B cell (primary cell): ENCODE measurements around the gene RTN4. TPM values are rescaled to one million over a fixed set of nuclear protein-coding genes. Genes with fewer than 3 reads are reported as not detected.

Source experiments
- ATAC-seq: fragments of 200-7000 bp; cut with Tn5 transposase; one replicate; pipeline ENCODE4 v1.10.0; 2021; ENCODE audit warnings: low read depth, mild to moderate bottlenecking, moderate number of reproducible peaks, moderate library complexity
- CTCF ChIA-PET: fragments of 350-600 bp; sonication (Branson Sonifier 250); formaldehyde crosslinking; loops from one replicate; lab custom pipeline; 2021; ENCODE audit warnings: antibody characterized with exemption, inconsistent platforms; lab: Charles Lee
- POLR2A ChIA-PET: fragments of 350-600 bp; sonication (Branson Sonifier 250); formaldehyde crosslinking; loops from one replicate; lab custom pipeline; 2021; ENCODE audit warnings: antibody characterized with exemption; lab: Charles Lee
- DNase-seq: peaks from one replicate; pipeline ENCODE4 v3.0.0; 2013
- H2AFZ ChIP-seq: 2 replicates; pipeline ENCODE4 v1.6.1; 2012; ENCODE audit warnings: mild to moderate bottlenecking, low read depth, low read length; ENCODE audit not compliant: insufficient read depth, poor library complexity, severe bottlenecking
- H3K27ac ChIP-seq, 2 donors: 1 replicate in 1 of 2; 2 replicates in 1 of 2; pipeline ENCODE4 v1.5.1; 2012 to 2013; ENCODE audit warnings: low read length in 2 of 2, mild to moderate bottlenecking in 2 of 2, moderate library complexity in 1 of 2
- H3K27me3 ChIP-seq, 4 experiments: fragments of 200-600 bp in 1 of 4; sonication (generic) in 1 of 4; replicated peaks in 1 of 4; 1 replicate in 2 of 4; 2 replicates in 2 of 4; pipeline versions ENCODE4 v1.6.1 to v1.7.0; 2013 to 2016; ENCODE audit warnings: low read length in 3 of 4, mild to moderate bottlenecking in 2 of 4, mixed read lengths in 1 of 4, moderate library complexity in 1 of 4; ENCODE audit not compliant: insufficient read depth in 4 of 4, control insufficient read depth in 3 of 4; ENCODE audit errors: control extremely low read depth in 1 of 4
- H3K36me3 ChIP-seq, 2 experiments: replicated peaks in 1 of 2; 1 replicate in 1 of 2; 2 replicates in 1 of 2; pipeline versions ENCODE4 v1.6.1 to v1.7.1; 2013; ENCODE audit warnings: low read length in 1 of 2; ENCODE audit not compliant: insufficient read depth in 2 of 2, control insufficient read depth in 1 of 2; ENCODE audit errors: control extremely low read depth in 1 of 2, extremely low read depth in 1 of 2
- H3K4me1 ChIP-seq, 2 donors: fragments of 200-600 bp in 1 of 2; sonication (generic) in 1 of 2; 1 replicate in 1 of 2; 2 replicates in 1 of 2; pipeline versions ENCODE4 v1.5.1 to v1.6.1; 2013 to 2017; ENCODE audit warnings: low read length in 2 of 2; ENCODE audit not compliant: control insufficient read depth in 2 of 2, insufficient read depth in 2 of 2
- H3K4me2 ChIP-seq: replicated peaks from 2 replicates; pipeline ENCODE3; 2012; ENCODE audit warnings: mild to moderate bottlenecking, low read depth, low read length; ENCODE audit not compliant: poor library complexity, severe bottlenecking
- H3K4me3 ChIP-seq, 5 experiments: fragments of 200-600 bp in 1 of 5; sonication (generic) in 1 of 5; 1 replicate in 3 of 5; 2 replicates in 2 of 5; pipeline versions ENCODE4 v1.5.1 to v1.7.0; 2011 to 2016; ENCODE audit warnings: low read length in 4 of 5, mild to moderate bottlenecking in 4 of 5, low read depth in 2 of 5, control low read depth in 1 of 5, moderate library complexity in 1 of 5; ENCODE audit not compliant: insufficient read depth in 1 of 5; ENCODE audit errors: control extremely low read depth in 1 of 5, extremely low read depth in 1 of 5
- H3K79me2 ChIP-seq: fragments of 200-600 bp; sonication (generic); one replicate; pipeline ENCODE4 v1.6.0; 2016; ENCODE audit warnings: low read length; ENCODE audit not compliant: control insufficient read depth, insufficient read depth
- H3K9ac ChIP-seq: fragments of 200-600 bp; sonication (generic); 2 replicates; pipeline ENCODE4 v1.6.1; 2017; ENCODE audit warnings: mild to moderate bottlenecking, low read length, moderate library complexity
- H3K9me3 ChIP-seq, 3 donors: one replicate each; pipeline versions ENCODE4 v1.6.1 to v1.7.1; 2013; ENCODE audit warnings: low read length in 2 of 3; ENCODE audit not compliant: control insufficient read depth in 2 of 3, insufficient read depth in 1 of 3; ENCODE audit errors: control extremely low read depth in 1 of 3
- H4K20me1 ChIP-seq: 2 replicates; pipeline ENCODE4 v1.6.0; 2012; ENCODE audit warnings: mild to moderate bottlenecking, low read length; ENCODE audit not compliant: insufficient read depth, control insufficient read depth, poor library complexity, severe bottlenecking
- H3K27ac Mint-ChIP-seq: one replicate; pipeline ENCODE4 v1.8.0; 2021; ENCODE audit warnings: mixed read lengths
- H3K27me3 Mint-ChIP-seq: one replicate; pipeline ENCODE4 v1.8.0; 2021; ENCODE audit warnings: mixed read lengths
- H3K4me1 Mint-ChIP-seq: one replicate; pipeline ENCODE4 v1.8.0; 2021; ENCODE audit warnings: mixed read lengths
- H3K4me3 Mint-ChIP-seq: one replicate; pipeline ENCODE4 v1.8.0; 2021; ENCODE audit warnings: mixed read lengths
- H3K9me3 Mint-ChIP-seq: one replicate; pipeline ENCODE4 v1.8.0; 2022; ENCODE audit warnings: mixed read lengths; ENCODE audit not compliant: insufficient read depth
- EZH2 ChIP-seq: IDR thresholded peaks from 2 replicates; pipeline ENCODE4 v1.6.1; 2012; ENCODE audit warnings: borderline replicate concordance, low read depth, mild to moderate bottlenecking, moderate library complexity, low read length; ENCODE audit not compliant: insufficient read depth, poor library complexity, severe bottlenecking
- WGBS: methylation state at CpG from one replicate; pipeline ENCODE4 v1.1.5; 2013; ENCODE audit warnings: missing lambda C conversion rate; ENCODE audit not compliant: insufficient coverage; 5-methylcytosine and 5-hydroxymethylcytosine counted together
- intact Hi-C: fragments of 100-400 bp; cut with micrococcal nuclease; formaldehyde crosslinking; loops from one replicate; pipeline ENCODE4 v1.10.0; 2022
- polyA plus RNA-seq: library from polyadenylated mRNA; depleted of rRNA; stranded (reverse); fragments of >200 nt; gene quantifications from 2 replicates; pipeline ENCODE4 v1.2.3, GENCODE V29; 2012
- total RNA-seq, 2 donors: library from RNA; stranded (reverse); fragments of 120-200 nt in 1 of 2; gene quantifications; 1 replicate in 1 of 2; 2 replicates in 1 of 2; pipeline versions ENCODE4 v1.2.3 to v1.2.4, GENCODE V29; 2013 to 2022
- TF ChIP-seq, protein P1 (sequence below): fragments of 200-600 bp; IDR thresholded peaks from one replicate; pipeline ENCODE4 v1.8.0; 2022; ENCODE audit warnings: antibody characterized with exemption, mild to moderate bottlenecking

The RTN4 gene
- total and polyA plus RNA-seq, 2 donors (not counting 1 experiment from before 2014, with no cell fraction given) = 30.8 to 65.9 TPM

DNA sequence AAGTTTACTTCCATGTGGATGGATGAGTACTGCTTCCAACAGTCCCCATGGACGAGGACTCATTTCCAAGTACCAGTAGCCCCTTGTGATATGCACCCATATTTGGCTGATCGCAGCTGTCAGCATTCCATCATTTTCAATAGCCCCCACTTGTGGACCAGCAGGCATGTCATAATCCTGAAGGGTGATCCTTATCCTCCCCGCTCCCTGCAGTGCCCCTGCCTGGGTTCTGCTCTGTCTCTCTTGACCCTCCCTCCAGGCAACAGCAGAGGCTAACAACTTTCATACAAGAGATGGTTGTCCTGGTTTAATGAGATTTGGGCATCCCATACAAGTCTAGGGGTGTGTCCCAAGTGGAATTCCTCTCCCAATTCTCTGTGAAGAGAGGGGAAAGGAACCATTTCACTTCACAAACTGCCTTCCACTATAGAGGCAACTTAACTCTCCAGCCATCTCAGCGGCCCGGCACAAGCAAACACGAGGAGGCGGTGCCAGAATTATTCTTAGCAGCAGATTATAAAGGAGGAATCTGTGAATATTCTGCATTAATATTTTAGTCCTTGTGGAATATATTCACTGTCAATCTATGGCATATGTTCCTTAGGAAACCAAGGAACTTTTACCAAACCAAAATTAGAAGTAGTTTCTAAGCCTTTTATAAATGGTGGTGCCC is 110.7 kb downstream of the RTN4 start:
- Mint-ChIP-seq H3K27me3 (no peaks in the 10 kb centered on the region), H3K27ac (no peak overlapping the region), H3K4me3 (no peak overlapping the region), H3K4me1 (no peaks in the 10 kb centered on the region), H3K9me3 (peaks cover 3% of the 10 kb centered on the region)
- Histone ChIP-seq H3K4me1 (no peaks in the 10 kb centered on the region), H2AFZ (no peak overlapping the region), H3K27me3 (no peaks in the 10 kb centered on the region), H3K4me2 (no peak overlapping the region), H3K27ac (no peak overlapping the region), H3K9ac (no peak overlapping the region), H3K36me3 (no peaks in the 10 kb centered on the region), H3K9me3 (peaks cover 3 to 12% (median 3%) of the 10 kb centered on the region in 3 donors), H4K20me1 (no peaks in the 10 kb centered on the region), H3K79me2 (no peaks in the 10 kb centered on the region), H3K4me3 (no peak overlapping the region)
- DNase-seq (no peak), ATAC-seq (no peak)
- intact Hi-C loops = no loop called here
- WGBS = 100% methylated on average over 3 of the region's 7 CpGs
- POLR2A ChIA-PET = no interaction called here
- CTCF ChIA-PET = no interaction called here
- no peak for TF ChIP-seq EZH2
- TF ChIP-seq, protein P1, sequence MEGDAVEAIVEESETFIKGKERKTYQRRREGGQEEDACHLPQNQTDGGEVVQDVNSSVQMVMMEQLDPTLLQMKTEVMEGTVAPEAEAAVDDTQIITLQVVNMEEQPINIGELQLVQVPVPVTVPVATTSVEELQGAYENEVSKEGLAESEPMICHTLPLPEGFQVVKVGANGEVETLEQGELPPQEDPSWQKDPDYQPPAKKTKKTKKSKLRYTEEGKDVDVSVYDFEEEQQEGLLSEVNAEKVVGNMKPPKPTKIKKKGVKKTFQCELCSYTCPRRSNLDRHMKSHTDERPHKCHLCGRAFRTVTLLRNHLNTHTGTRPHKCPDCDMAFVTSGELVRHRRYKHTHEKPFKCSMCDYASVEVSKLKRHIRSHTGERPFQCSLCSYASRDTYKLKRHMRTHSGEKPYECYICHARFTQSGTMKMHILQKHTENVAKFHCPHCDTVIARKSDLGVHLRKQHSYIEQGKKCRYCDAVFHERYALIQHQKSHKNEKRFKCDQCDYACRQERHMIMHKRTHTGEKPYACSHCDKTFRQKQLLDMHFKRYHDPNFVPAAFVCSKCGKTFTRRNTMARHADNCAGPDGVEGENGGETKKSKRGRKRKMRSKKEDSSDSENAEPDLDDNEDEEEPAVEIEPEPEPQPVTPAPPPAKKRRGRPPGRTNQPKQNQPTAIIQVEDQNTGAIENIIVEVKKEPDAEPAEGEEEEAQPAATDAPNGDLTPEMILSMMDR = no peak

DNA sequence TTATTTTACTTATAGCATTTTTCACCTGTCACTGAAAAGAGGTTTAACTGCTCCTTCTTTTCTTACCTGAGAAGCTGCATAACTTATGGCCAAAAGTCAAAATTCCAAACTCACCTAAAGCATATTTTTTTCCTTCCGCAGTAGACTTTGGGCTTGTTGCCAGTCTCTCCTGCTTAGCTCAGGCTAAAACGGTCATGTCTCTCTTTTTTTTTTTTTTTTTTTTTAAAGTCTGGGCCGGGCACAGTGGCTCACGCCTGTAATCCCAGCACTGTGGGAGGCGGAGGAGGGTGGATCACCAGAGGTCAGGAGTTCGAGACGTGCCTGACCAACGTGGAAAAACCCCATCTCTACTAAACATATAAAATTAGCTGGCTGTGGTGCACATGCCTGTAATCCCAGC is 113.5 kb downstream of the RTN4 start:
- no peaks in the 10 kb centered on the region for H3K79me2 ChIP-seq
- H3K27me3 Mint-ChIP-seq = no peaks in the 10 kb centered on the region
- no peaks in the 10 kb centered on the region for H3K27me3 ChIP-seq
- no peak overlapping the region for H3K4me3 ChIP-seq
- ChIA-PET POLR2A (no interaction called here), CTCF (no interaction called here)
- TF ChIP-seq EZH2 = no peak
- TF ChIP-seq, protein P1 = no peak
- H3K4me1 Mint-ChIP-seq = no peaks in the 10 kb centered on the region
- H4K20me1 ChIP-seq = no peaks in the 10 kb centered on the region
- H3K36me3 ChIP-seq = no peaks in the 10 kb centered on the region
- ATAC-seq = no peak
- H3K4me2 ChIP-seq = no peak overlapping the region
- H3K27ac Mint-ChIP-seq = no peak overlapping the region
- DNase-seq = no peak
- no peak overlapping the region for H3K9ac ChIP-seq
- peaks cover 3 to 12% (median 3%) of the 10 kb centered on the region in 3 donors for H3K9me3 ChIP-seq
- no peak overlapping the region for H2AFZ ChIP-seq
- H3K27ac ChIP-seq = no peak overlapping the region
- intact Hi-C loops = no loop called here
- H3K4me1 ChIP-seq = no peaks in the 10 kb centered on the region
- H3K4me3 Mint-ChIP-seq = no peak overlapping the region
- WGBS = 94% methylated on average over 4 of the region's 8 CpGs
- H3K9me3 Mint-ChIP-seq = peaks cover 3% of the 10 kb centered on the region
